Caco-2 (cell line): ENCODE measurements around the gene CD276. TPM values are rescaled to one million over a fixed set of nuclear protein-coding genes. Genes with fewer than 3 reads are reported as not detected.
"Not testable (repeated sequence)": the region's sequence is repeated elsewhere in the genome, so short reads cannot be mapped to it uniquely, and the experiment has no call there.

Experiments used
- BruUV-seq: library from RNA; stranded (reverse); fragments of 400-500 nt; replicated peaks from 2 replicates; lab custom pipeline; 2021; lab: Mats Ljungman, UMichigan
- CTCF ChIA-PET: fragments of 300-600 bp; sonication (Branson Sonifier 250); formaldehyde crosslinking; loops from one replicate; lab custom pipeline; 2022; ENCODE audit warnings: antibody characterized with exemption; lab: Charles Lee
- POLR2A ChIA-PET: fragments of 300-600 bp; sonication (Branson Sonifier 250); formaldehyde crosslinking; loops from one replicate; lab custom pipeline; 2022; ENCODE audit warnings: antibody characterized with exemption; lab: Charles Lee
- DNase-seq, 2 experiments: peaks; one replicate each; pipeline versions ENCODE4 v3.0.0 to v3.0.0-alpha.2; 2020 to 2022
- H3K27me3 ChIP-seq: replicated peaks from 2 replicates; pipeline ENCODE4 v1.6.0; 2011; ENCODE audit warnings: low read length; ENCODE audit not compliant: control insufficient read depth, insufficient read depth
- H3K36me3 ChIP-seq: 2 replicates; pipeline ENCODE4 v1.5.1; 2011; ENCODE audit warnings: low read length; ENCODE audit not compliant: control insufficient read depth, insufficient read depth
- H3K4me1 ChIP-seq: fragments of 250-450 bp; sonication (Bioruptor Pico); 2 replicates; pipeline ENCODE4 v1.5.1; 2020; ENCODE audit warnings: mild to moderate bottlenecking
- H3K4me3 ChIP-seq: 2 replicates; pipeline ENCODE4 v1.5.1; 2011; ENCODE audit warnings: low read depth, mild to moderate bottlenecking, control low read depth, low read length
- H3K9me3 ChIP-seq: fragments of 250-450 bp; sonication (Bioruptor Pico); 2 replicates; pipeline ENCODE4 v1.5.1; 2020; ENCODE audit warnings: mild to moderate bottlenecking, moderate library complexity
- H3K27ac Mint-ChIP-seq: one replicate; pipeline ENCODE4 v1.8.0; 2022; ENCODE audit warnings: mixed read lengths; ENCODE audit not compliant: unreplicated experiment
- H3K27me3 Mint-ChIP-seq: one replicate; pipeline ENCODE4 v1.8.0; 2022; ENCODE audit warnings: mixed read lengths; ENCODE audit not compliant: insufficient read depth, unreplicated experiment
- H3K36me3 Mint-ChIP-seq: one replicate; pipeline ENCODE4 v1.8.0; 2022; ENCODE audit warnings: mild to moderate bottlenecking, mixed read lengths; ENCODE audit not compliant: insufficient read depth, unreplicated experiment
- H3K4me1 Mint-ChIP-seq: one replicate; pipeline ENCODE4 v1.8.0; 2022; ENCODE audit warnings: low read depth, mixed read lengths; ENCODE audit not compliant: unreplicated experiment
- H3K4me3 Mint-ChIP-seq: one replicate; pipeline ENCODE4 v1.8.0; 2022; ENCODE audit warnings: mild to moderate bottlenecking, moderate library complexity, mixed read lengths; ENCODE audit not compliant: unreplicated experiment
- H3K9me3 Mint-ChIP-seq: one replicate; pipeline ENCODE4 v1.8.0; 2022; ENCODE audit warnings: mixed read lengths; ENCODE audit not compliant: unreplicated experiment
- intact Hi-C: fragments of 100-400 bp; cut with micrococcal nuclease; formaldehyde crosslinking; loops from one replicate; pipeline ENCODE4 v1.10.0; 2022; ENCODE audit not compliant: unreplicated experiment
- total RNA-seq: library from RNA; stranded (reverse); gene quantifications from 2 replicates; pipeline ENCODE4 v1.2.3, GENCODE V29; 2022
- TF ChIP-seq, protein P1 (sequence below), 2 experiments: fragments of 200-600 bp in 1 of 2; IDR thresholded peaks; 1 replicate in 1 of 2; 2 replicates in 1 of 2; pipeline versions ENCODE4 v1.5.1 to v1.8.0; 2011 to 2022; ENCODE audit warnings: antibody characterized with exemption in 1 of 2, control low read depth in 1 of 2, inconsistent platforms in 1 of 2, low read depth in 1 of 2, low read length in 1 of 2, mild to moderate bottlenecking in 1 of 2, moderate library complexity in 1 of 2; ENCODE audit not compliant: insufficient read depth in 1 of 2, severe bottlenecking in 1 of 2, unreplicated experiment in 1 of 2

Gene CD276
- total RNA-seq, 1 experiment from 2014 or later: 74.2 TPM

DNA sequence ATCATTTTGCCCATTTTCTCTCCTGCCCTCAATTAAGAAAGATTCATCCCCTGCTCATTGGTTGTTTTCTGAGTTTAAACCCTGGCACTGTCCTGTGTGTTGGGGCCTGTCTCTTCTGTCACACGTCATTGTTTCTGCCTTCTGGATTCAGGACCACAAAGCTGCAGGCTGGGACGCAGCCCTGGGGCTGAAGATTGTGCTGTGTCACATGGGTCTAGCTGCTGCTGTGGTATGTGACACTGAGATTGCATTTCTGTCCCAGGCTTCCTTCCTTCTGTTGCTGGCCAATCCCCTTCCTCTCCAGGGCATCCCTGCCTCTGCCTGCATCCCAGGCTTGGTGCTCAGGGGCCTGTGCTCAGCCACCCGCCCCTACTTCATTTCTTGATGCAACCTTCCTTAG is 40.0 kb downstream of the CD276 start:
- POLR2A ChIA-PET: no interaction called here
- H3K27me3 ChIP-seq: no peaks in the 10 kb centered on the region; the same call in 1 of the 2 replicates
- H3K36me3 ChIP-seq: no peaks in the 10 kb centered on the region
- Mint-ChIP-seq H3K27ac (no peak overlapping the region), H3K9me3 (no peaks in the 10 kb centered on the region), H3K27me3 (peaks cover 7% of the 10 kb centered on the region), H3K4me1 (no peaks in the 10 kb centered on the region), H3K4me3 (no peak overlapping the region), H3K36me3 (no peaks in the 10 kb centered on the region)
- TF ChIP-seq, protein P1, sequence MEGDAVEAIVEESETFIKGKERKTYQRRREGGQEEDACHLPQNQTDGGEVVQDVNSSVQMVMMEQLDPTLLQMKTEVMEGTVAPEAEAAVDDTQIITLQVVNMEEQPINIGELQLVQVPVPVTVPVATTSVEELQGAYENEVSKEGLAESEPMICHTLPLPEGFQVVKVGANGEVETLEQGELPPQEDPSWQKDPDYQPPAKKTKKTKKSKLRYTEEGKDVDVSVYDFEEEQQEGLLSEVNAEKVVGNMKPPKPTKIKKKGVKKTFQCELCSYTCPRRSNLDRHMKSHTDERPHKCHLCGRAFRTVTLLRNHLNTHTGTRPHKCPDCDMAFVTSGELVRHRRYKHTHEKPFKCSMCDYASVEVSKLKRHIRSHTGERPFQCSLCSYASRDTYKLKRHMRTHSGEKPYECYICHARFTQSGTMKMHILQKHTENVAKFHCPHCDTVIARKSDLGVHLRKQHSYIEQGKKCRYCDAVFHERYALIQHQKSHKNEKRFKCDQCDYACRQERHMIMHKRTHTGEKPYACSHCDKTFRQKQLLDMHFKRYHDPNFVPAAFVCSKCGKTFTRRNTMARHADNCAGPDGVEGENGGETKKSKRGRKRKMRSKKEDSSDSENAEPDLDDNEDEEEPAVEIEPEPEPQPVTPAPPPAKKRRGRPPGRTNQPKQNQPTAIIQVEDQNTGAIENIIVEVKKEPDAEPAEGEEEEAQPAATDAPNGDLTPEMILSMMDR (IDR thresholded peaks at IDR 0.05; ENCODE audit: insufficient read depth in 1 of 2, low read depth in 1 of 2, low read length in 1 of 2, severe bottlenecking in 1 of 2, unreplicated experiment in 1 of 2): no peak
- no peaks in the 10 kb centered on the region for H3K9me3 ChIP-seq
- no peaks in the 10 kb centered on the region for H3K4me1 ChIP-seq
- intact Hi-C loops: no loop called here
- BruUV-seq: no TSS peak
- H3K4me3 ChIP-seq: no peak overlapping the region
- CTCF ChIA-PET: no interaction called here
- DNase-seq: no peak

DNA sequence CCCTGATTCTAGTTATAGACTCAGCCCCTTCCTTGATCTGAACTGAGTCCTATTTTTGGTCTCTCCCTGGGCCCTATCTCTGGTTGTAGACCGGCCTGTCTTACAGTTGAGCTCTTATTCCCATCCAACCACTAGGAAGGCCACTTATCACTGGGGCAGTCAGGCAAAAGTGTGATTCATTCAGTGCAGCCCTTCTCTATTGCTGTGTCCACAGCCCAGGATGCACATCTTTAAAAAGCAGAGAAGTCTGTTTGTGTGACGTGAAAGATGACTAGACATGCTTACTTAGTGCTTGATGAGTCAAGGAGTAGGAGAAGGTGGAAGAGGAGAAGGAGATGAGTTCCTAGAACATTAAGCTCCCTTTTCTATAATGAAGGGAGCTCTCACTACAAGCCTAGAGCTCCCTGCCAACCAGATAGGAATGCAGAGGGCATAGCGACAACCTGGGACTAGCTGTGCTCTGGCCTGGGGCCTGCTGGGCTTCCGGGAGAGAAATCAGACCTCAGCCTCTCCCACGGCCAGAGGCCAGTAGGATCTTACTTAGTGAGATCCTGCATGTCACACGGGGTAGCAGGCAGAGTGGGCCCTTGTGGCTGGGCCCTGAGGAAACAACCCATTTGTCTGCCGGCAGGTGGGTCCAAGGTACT is 43.3 kb downstream of the CD276 start:
- no TSS peak for BruUV-seq
- ChIA-PET POLR2A (no interaction called here), CTCF (no interaction called here)
- no peak overlapping the region for H3K4me3 Mint-ChIP-seq
- H3K4me1 Mint-ChIP-seq: no peaks in the 10 kb centered on the region
- H3K27ac Mint-ChIP-seq: no peak overlapping the region
- TF ChIP-seq, protein P1 (IDR thresholded peaks at IDR 0.05; ENCODE audit: insufficient read depth in 1 of 2, low read depth in 1 of 2, low read length in 1 of 2, severe bottlenecking in 1 of 2, unreplicated experiment in 1 of 2): no peak
- H3K36me3 Mint-ChIP-seq: no peaks in the 10 kb centered on the region
- no peaks in the 10 kb centered on the region for H3K4me1 ChIP-seq
- H3K27me3 ChIP-seq: no peaks in the 10 kb centered on the region; the same call in 1 of the 2 replicates
- no peaks in the 10 kb centered on the region for H3K36me3 ChIP-seq
- H3K9me3 Mint-ChIP-seq: no peaks in the 10 kb centered on the region
- peaks cover 7% of the 10 kb centered on the region for H3K27me3 Mint-ChIP-seq
- no peak overlapping the region for H3K4me3 ChIP-seq
- no peak for DNase-seq
- intact Hi-C loops: no loop called here
- no peaks in the 10 kb centered on the region for H3K9me3 ChIP-seq

DNA sequence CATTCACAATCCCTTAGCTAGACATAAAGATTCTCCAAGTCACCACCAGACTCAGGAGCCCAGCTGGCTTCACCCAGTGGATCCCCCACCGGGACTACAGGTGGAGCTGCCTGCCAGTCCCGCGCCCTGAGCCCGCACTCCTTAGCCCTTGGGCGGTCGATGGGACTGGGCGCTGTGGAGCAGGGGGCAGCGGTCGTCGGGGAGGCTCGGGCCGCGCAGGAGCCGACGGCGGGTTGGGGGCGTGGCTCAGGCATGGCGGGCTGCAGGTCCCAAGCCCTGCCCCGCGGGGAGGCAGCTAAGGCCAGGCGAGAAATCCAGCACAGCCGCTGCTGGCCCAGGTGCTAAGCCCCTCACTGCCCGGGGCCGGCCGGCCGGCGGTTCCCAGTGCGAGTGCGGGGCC is 47.9 kb downstream of the CD276 start:
- H3K4me3 ChIP-seq, DNase-seq, H3K36me3 ChIP-seq, H3K27me3 ChIP-seq, H3K4me1 ChIP-seq, intact Hi-C loops, H3K9me3 Mint-ChIP-seq, H3K27ac Mint-ChIP-seq, POLR2A ChIA-PET, BruUV-seq, H3K9me3 ChIP-seq, H3K36me3 Mint-ChIP-seq, H3K27me3 Mint-ChIP-seq, CTCF ChIA-PET, H3K4me1 Mint-ChIP-seq, H3K4me3 Mint-ChIP-seq: not testable (repeated sequence)
